ENCODE measurements around the gene STK32C. TPM values are rescaled to one million over a fixed set of nuclear protein-coding genes. Genes with fewer than 3 reads are reported as not detected.
A peak's percentile ranks its signal among the peaks of the same experiment; 100 is the strongest.

Gene STK32C
- total RNA-seq, 2 donors from 2014 or later, result 7.2 to 21.5 TPM

GRCh38 chr10:132309879-132310591 is 2.3 kb upstream of the STK32C start:
- Histone ChIP-seq H3K27ac (no peak overlapping the region), H3K9me3 (no peaks in the 10 kb centered on the region), H3K27me3 (replicated peaks; ENCODE audit: insufficient read depth) (no peaks in the 10 kb centered on the region), H3K36me3 (no peaks in the 10 kb centered on the region), H3K4me3 (no peak overlapping the region), H3K4me1 (replicated peaks) (peaks cover 4% of the 10 kb centered on the region)
- TF ChIP-seq POLR2A (IDR thresholded peaks at IDR 0.05), result no peak
- no peak for TF ChIP-seq POLR2AphosphoS5 (IDR thresholded peaks at IDR 0.05)
- TF ChIP-seq CTCF (IDR thresholded peaks at IDR 0.05), result no peak
- intact Hi-C loops (cut with DNase I), result no loop called here
- DNase-seq (ENCODE audit: low spot score), result no peak
- 91% methylated on average over 7 of the region's 7 CpGs for WGBS

- intact Hi-C loops (cut with DNase I), result no loop called here
- Histone ChIP-seq H3K9me3 (no peaks in the 10 kb centered on the region), H3K36me3 (no peaks in the 10 kb centered on the region), H3K4me3 (no peak overlapping the region), H3K27ac (no peak overlapping the region), H3K4me1 (replicated peaks) (peaks cover 4% of the 10 kb centered on the region), H3K27me3 (replicated peaks; ENCODE audit: insufficient read depth) (no peaks in the 10 kb centered on the region)
- no peak for DNase-seq (ENCODE audit: low spot score)
- TF ChIP-seq CTCF (IDR thresholded peaks at IDR 0.05), result no peak
- no peak for TF ChIP-seq POLR2AphosphoS5 (IDR thresholded peaks at IDR 0.05)
- TF ChIP-seq POLR2A (IDR thresholded peaks at IDR 0.05), result no peak
- WGBS, result 59% methylated on average over 12 of the region's 12 CpGs
Observed at GRCh38 chr10:132309471-132309865, 1.7 kb upstream of the STK32C start.

GRCh38 chr10:132308587-132309470 is 1.1 kb upstream of the STK32C start:
- intact Hi-C loops (cut with DNase I), result no loop called here
- no peaks in the 10 kb centered on the region for H3K27me3 ChIP-seq (replicated peaks; ENCODE audit: insufficient read depth)
- H3K36me3 ChIP-seq, result no peaks in the 10 kb centered on the region
- peak overlapping the region; percentile 67 to 80 for H3K4me3 ChIP-seq
- H3K27ac ChIP-seq, result peak overlapping the region; percentile 57 to 72
- H3K9me3 ChIP-seq, result no peaks in the 10 kb centered on the region
- no peak for DNase-seq (ENCODE audit: low spot score)
- H3K4me1 ChIP-seq (replicated peaks), result peaks cover 4% of the 10 kb centered on the region
- WGBS, result 42% methylated on average over 34 of the region's 61 CpGs
- TF ChIP-seq POLR2AphosphoS5 (IDR thresholded peaks at IDR 0.05), result no peak
- TF ChIP-seq CTCF (IDR thresholded peaks at IDR 0.05), result no peak
- no peak for TF ChIP-seq POLR2A (IDR thresholded peaks at IDR 0.05)

GRCh38 chr10:132306864-132307751 is 642 bp downstream of the STK32C start:
- WGBS, result 4% methylated on average over 68 of the region's 98 CpGs
- Histone ChIP-seq H3K27me3 (replicated peaks; ENCODE audit: insufficient read depth) (no peaks in the 10 kb centered on the region), H3K4me1 (replicated peaks) (peaks cover 4% of the 10 kb centered on the region), H3K4me3 (peak overlapping the region; percentile 67 to 80), H3K9me3 (no peaks in the 10 kb centered on the region), H3K36me3 (no peaks in the 10 kb centered on the region), H3K27ac (no peak overlapping the region)
- TF ChIP-seq POLR2AphosphoS5 (IDR thresholded peaks at IDR 0.05), result no peak
- no peak for TF ChIP-seq POLR2A (IDR thresholded peaks at IDR 0.05)
- TF ChIP-seq CTCF (IDR thresholded peaks at IDR 0.05), result no peak
- DNase-seq (ENCODE audit: low spot score), result peak; percentile 51
- intact Hi-C loops (cut with DNase I), result no loop called here

Data from prostate gland (tissue), 2 donors.